ENCODE results near the gene FBXL7.

Gene FBXL7

DNA sequence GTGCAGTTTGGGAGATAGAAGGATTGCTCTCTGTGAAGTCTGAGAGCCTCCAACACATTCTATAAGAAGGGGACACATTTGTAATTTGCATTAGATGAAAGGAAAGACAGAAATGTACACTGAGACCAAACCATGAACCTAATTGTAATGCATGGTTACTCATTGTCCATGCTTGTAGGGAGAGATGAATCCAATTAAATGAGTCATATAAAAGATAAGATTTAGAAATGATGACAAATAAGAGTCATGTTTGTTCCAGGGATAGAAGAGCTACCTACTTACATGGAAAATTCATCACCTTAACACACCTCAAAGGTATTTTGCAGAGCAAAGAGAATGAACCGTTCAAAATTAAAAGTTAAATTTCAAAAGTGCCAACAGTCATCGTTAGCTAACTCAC lies 85.1 kb downstream of the FBXL7 start:
- no peak for DNase-seq

DNA sequence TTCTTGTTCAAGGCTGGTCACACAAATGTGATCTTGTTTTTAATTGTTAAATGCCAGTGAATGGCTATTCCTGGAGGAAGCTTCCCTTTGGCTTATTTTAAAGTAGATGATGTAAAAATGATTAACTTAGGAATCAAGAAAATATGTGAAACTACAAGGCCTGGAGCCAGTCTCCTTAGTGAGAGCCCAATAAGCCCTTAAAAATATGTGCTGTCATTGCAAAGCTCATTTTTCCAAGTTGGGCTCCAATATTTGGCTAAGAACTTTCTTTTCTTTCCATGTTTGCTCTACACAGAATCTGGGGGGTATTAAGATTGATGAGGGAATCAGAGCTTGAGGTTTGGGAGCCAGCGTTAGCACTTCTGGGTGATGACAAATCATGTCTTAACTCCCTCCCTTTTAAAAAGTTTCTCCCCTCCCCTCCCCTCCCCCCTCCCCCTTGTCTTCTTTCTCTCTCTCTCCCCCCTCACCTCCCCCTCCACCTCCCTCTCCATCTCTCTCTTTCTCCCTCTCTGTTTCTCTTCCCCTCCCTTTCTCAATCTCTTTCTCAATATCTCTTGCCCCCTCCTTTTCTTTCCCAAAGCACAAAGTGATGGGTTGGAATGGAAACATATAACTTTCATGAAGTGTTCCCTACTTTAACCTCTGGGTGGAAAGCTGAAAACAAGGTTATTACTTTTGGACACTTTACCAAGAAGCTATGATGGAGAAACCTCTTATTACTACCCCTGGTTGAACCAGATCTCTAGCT lies 86.0 kb downstream of the FBXL7 start:
- no peak for DNase-seq

DNA sequence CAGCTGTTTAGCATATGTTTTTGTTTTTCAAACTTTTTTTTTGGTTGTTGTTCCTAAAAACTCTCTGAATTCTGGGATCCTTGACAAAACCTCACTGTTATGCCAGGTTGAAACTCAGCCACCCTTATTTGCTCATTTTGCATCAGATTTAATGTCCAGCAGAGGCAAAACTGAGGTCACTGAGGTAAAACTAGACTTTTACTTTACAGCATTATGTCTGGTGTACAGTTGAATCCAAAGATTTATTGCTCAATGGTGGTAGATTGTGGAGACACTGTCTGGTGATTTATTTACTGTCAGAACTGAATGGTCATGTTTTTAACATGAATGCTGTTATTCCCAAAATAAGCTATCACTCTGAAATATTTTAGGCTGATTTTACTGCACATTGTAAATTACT lies 87.9 kb downstream of the FBXL7 start:
- DNase-seq: no peak

- DNase-seq: no peak
Measured at GRCh38 chr5:15592728-15593127, 92.7 kb downstream of the FBXL7 start.

GRCh38 chr5:15594977-15595568 lies 95.1 kb downstream of the FBXL7 start:
- no peak for DNase-seq

DNA sequence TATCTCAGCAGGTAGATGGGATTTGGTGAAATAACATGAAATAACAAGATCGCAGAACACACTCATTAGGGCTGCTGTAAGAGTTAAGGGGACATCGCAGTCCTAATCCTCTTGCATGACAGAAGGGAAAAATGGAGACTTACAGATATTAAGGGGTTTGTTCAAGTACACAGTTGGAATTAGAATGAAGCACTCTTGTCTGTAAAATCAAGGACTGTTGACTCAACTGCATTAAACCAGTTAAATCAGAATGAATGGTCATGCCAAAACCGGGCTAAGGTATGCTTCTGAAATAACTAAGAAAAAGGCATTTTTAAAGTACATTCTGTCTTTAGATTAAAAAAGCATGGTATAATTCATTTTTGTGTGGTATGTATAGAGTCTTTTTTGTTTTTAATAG lies 95.9 kb downstream of the FBXL7 start:
- no peak for DNase-seq

DNA sequence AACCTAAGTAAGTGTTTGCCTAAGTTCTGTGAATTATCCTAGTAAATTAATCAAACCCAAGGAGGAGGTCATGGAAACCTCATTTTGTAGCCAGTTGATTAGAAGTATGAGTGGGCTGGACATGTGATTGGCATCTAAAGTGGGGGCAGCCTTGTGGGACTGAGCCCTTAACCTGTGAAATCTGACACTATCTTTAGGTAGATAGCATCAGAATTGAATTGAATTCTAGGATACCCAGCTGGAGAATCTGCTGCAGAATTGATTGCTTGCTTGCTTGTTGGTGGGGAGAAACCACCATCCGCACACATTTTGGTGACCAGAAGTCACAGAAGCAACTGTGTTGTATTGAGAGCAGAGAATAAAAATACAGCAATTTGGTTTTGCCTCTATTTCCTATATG lies 97.0 kb downstream of the FBXL7 start:
- no peak for DNase-seq

DNA sequence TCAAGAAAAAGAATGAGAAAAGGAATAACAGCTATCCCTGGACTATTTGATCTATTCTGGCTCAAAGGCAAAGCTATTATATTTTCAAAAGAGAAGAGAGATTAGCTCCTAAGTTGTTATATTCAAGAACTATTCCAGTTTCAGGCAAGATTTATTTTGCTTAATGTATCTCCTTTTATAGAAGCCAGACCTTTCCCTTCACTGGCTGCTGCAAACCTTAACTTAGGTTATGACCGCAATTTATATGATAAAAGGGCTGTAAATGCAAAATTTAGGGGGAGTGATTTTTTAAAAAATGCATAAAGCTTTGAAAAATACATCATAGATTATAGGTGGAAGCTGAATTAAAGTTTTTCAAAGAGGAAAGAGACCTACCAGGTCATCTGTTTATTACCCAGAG lies 97.8 kb downstream of the FBXL7 start:
- DNase-seq: no peak

DNA sequence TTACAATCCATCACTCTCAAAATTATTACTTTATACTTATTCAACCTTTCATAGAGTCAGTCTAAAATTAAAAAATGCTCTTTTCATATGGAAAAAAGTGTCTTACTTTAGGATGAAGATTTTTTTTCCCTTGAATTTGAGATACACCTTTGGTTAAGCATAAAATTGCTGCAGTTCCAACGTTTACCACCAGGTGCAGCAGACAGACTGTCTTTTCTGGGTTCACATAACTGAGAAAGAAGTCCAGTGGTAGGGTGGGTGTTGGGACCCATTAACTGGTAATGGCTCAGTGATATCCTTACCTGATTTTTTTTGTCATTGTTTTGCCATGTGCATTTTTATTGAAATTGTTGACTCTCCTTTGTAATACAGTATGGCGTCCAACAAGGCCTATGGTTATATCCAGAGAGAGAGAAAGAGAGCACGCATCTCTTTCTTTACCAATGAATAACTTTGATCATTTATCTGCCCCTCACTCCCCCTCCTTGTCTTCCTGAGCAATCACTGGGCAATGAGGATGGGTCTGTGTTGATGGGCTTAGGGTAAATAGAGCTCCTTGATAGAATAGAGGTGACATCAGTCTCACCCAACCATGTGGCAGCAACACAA lies 98.4 kb downstream of the FBXL7 start:
- DNase-seq: peak; percentile 23

- DNase-seq: no peak
Measured at GRCh38 chr5:15600035-15600434, 100.1 kb downstream of the FBXL7 start.

- no peak for DNase-seq
Measured at GRCh38 chr5:15601274-15601673, 101.3 kb downstream of the FBXL7 start.

GRCh38 chr5:15601853-15602252 lies 101.9 kb downstream of the FBXL7 start:
- DNase-seq: no peak

- no peak for DNase-seq
Measured at GRCh38 chr5:15604986-15605385, 105.0 kb downstream of the FBXL7 start.

- DNase-seq: no peak
Measured at GRCh38 chr5:15606197-15606596, 106.2 kb downstream of the FBXL7 start.

GRCh38 chr5:15607076-15607475 lies 107.1 kb downstream of the FBXL7 start:
- DNase-seq: no peak

DNA sequence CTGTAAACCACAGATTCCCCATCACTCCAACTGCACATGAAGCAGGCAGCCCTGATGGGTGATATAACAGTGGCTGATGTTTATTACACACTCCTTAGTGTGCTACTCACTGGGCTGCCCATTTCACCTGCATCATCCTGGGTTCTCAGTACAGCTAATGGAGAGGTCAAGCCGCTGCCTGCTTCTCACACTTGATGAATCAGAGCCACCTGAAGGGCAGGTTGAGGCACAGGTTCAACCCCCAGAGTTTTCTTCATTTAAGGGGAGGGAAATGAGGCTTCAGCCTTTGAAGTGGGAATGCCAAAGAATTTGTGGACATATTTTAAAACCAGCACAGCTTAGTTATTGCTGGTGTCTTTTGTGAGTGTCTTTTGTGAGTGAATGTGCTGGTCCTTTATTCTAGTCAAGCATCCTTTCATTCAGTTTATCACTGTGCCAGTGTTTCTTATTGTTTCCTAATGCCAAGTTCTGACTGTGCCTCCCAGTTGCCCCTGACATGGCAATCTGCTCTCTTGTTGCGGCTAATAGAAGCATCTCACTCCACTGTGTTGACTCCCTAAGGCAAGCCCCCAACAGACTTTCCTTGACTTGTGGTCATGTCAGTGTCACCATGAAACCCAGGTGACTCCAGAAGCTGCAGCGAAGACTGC lies 109.2 kb downstream of the FBXL7 start:
- DNase-seq: no peak

- DNase-seq: no peak
Measured at GRCh38 chr5:15610216-15610615, 110.2 kb downstream of the FBXL7 start.

- DNase-seq: no peak
Measured at GRCh38 chr5:15611008-15611407, 111.0 kb downstream of the FBXL7 start.

DNA sequence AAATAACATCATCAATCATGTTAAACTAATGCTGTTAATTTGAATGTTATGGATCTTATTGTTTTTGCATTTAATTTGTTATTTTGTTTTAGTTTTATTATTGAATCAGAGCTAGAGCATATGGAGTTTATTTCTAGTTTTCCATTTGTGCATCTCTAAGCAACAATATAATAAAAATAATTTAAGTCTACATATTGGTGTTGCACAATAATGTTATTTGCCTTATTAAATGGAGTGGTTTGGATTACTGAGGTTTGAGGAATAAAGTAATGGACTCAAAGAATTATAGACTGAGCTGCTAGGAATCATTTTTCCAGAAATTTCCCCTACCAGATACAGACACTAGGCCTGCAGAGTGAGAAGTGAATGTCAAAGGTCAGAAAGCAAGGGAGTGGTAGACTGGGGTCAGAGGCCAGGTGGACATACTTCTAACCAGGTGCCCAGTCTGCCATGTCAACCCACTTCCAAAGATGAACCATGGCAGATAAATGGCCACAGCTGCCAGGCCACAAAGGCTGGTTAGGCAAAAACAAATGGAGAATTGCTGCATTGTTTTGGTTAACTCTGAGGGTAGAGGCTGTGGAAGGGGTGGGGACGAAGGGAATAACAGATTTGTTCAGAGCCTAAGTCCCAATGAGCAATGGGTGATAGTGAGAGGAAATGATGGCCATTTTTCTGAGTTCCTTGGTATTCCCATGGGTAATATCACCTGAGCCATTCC lies 113.1 kb downstream of the FBXL7 start:
- DNase-seq: no peak

GRCh38 chr5:15614679-15615078 lies 114.7 kb downstream of the FBXL7 start:
- no peak for DNase-seq

GRCh38 chr5:15615859-15616258 lies 115.9 kb downstream of the FBXL7 start:
- no peak for DNase-seq

- no peak for DNase-seq
Measured at GRCh38 chr5:15618938-15619337, 119.0 kb downstream of the FBXL7 start.

DNA sequence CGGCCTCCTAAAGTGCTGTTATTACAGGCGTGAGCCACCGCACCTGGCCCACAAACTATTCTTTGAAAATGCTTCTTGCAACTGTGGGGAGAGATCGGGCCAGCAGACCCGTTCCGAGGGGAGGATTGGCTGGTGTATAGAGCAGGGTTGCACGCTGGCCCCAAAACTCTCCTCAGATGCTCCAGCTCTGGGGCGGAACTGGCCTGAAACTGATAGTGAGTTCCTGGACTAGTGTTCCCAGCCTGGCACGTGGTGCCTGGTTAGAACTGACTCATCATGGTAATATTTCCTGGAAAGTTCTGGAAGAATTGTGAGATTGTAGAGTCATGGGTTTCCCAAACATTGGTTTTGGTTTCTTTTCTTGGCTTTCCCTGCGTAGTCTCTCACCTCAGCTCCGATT lies 120.5 kb downstream of the FBXL7 start:
- DNase-seq: no peak
